SK-N-SH (cell line): Measurements from ENCODE around the gene TERT.

Source experiments
- EP300 ChIP-seq, 2 experiments: IDR thresholded peaks; 2 replicates each; pipeline versions ENCODE4 v1.4.0 to v1.6.1; 2012; ENCODE audit warnings: borderline replicate concordance in 1 of 2, low read depth in 1 of 2, low read length in 1 of 2
- FOSL2 ChIP-seq: IDR thresholded peaks from 2 replicates; pipeline ENCODE4 v1.4.0; 2012; ENCODE audit warnings: low read depth, mild to moderate bottlenecking, moderate library complexity, borderline replicate concordance
- FOXJ3 ChIP-seq: sonication (generic); formaldehyde crosslinking; IDR thresholded peaks from 2 replicates; pipeline ENCODE4 v1.5.1; 2020; ENCODE audit warnings: mild to moderate bottlenecking, missing genetic modification reagents
- GABPA ChIP-seq: IDR thresholded peaks from 2 replicates; pipeline ENCODE4 v1.4.0; 2012; ENCODE audit warnings: low read depth, mild to moderate bottlenecking
- MAX ChIP-seq: IDR thresholded peaks from 2 replicates; pipeline ENCODE4 v1.4.0; 2012; ENCODE audit warnings: low read depth
- REST ChIP-seq: IDR thresholded peaks from 2 replicates; pipeline ENCODE4 v1.6.1; 2012; ENCODE audit warnings: mild to moderate bottlenecking, low read depth, low read length, moderate library complexity
- RXRA ChIP-seq: IDR thresholded peaks from 2 replicates; pipeline ENCODE4 v1.4.0; 2012; ENCODE audit warnings: low read depth, mild to moderate bottlenecking, borderline replicate concordance
- YY1 ChIP-seq: IDR thresholded peaks from 2 replicates; pipeline ENCODE4 v1.4.0; 2012; ENCODE audit warnings: low read depth, mild to moderate bottlenecking

GRCh38 chr5:1299961-1300360 lies 5.1 kb upstream of the TERT start:
- TF ChIP-seq EP300 (IDR thresholded peaks at IDR 0.05; ENCODE audit: borderline replicate concordance in 1 of 2, low read depth in 1 of 2, low read length in 1 of 2) (no peak), REST (no peak), GABPA (no peak), MAX (no peak), RXRA (no peak), FOSL2 (no peak), FOXJ3 (no peak), YY1 (no peak)
